SK-N-MC (cell line): ENCODE measurements around the gene RCOR1.

ENCODE experiments used
- EZH2 ChIP-seq: fragments of 200-600 bp; sonication (generic); IDR thresholded peaks from one replicate; pipeline ENCODE4 v1.6.1; 2017; ENCODE audit warnings: antibody characterized with exemption
- FOXP2 ChIP-seq: optimal IDR thresholded peaks from 2 replicates; pipeline ENCODE3; 2011; ENCODE audit warnings: mild to moderate bottlenecking, moderate library complexity; ENCODE audit not compliant: insufficient read depth; ENCODE audit errors: extremely low read length, control extremely low read depth
- POLR2AphosphoS5 ChIP-seq: IDR thresholded peaks from 2 replicates; pipeline ENCODE4 v1.6.1; 2012; ENCODE audit warnings: mild to moderate bottlenecking, low read depth, low read length, borderline replicate concordance

DNA sequence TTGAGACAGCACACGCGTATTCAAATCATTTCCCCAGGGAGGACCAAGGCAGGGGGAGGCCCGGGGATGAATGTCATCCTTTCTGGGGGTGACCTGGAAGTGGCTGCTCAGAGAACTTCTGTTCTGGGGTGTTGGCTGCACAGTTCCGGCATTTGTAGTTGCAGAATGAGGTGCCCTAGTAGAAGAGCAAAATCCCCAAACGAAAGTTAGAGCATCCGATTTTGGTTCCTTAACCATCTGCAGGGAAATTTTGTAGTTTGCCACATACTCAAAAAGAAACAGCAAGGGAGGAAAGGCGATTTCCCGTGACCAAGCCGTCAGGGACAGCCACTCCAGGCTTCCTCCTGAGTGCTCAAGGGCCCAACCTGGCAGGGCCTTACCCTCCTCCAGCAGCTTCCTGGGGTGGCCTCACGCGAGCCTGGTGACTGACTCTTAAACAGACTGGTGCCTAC lies 171.8 kb downstream of the RCOR1 start:
- TF ChIP-seq POLR2AphosphoS5 (no peak), EZH2 (no peak), FOXP2 (no peak)
